ENCODE data around the gene NRCAM. TPM values are rescaled to one million over a fixed set of nuclear protein-coding genes. Genes with fewer than 3 reads are reported as not detected.

The NRCAM gene
- total and polyA plus RNA-seq, 2 of the 8 experiments (the other 6 are each of a cell fraction or from before 2014, with no cell fraction given) = 2.7 to 3.8 TPM

DNA sequence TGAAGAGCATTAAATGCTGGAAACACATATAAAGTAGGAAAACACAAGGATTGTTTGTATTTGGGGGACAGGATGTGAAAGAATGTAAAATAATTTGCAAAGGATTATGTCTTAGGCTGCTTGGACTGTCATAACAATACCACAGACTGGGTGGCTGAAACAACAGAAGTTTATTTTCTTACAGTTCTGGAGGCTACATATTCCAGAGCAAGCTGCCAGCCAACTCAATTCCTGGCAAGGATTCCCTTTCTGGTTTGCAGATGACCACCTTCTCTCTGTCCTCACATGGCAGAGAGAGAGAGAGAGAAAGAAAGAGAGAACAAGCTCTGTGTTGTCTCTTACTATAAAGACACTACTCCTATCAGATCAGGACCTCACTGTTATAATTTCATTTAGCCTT, 317.3 kb downstream of the NRCAM start (continued):
- TF ChIP-seq, protein P1, sequence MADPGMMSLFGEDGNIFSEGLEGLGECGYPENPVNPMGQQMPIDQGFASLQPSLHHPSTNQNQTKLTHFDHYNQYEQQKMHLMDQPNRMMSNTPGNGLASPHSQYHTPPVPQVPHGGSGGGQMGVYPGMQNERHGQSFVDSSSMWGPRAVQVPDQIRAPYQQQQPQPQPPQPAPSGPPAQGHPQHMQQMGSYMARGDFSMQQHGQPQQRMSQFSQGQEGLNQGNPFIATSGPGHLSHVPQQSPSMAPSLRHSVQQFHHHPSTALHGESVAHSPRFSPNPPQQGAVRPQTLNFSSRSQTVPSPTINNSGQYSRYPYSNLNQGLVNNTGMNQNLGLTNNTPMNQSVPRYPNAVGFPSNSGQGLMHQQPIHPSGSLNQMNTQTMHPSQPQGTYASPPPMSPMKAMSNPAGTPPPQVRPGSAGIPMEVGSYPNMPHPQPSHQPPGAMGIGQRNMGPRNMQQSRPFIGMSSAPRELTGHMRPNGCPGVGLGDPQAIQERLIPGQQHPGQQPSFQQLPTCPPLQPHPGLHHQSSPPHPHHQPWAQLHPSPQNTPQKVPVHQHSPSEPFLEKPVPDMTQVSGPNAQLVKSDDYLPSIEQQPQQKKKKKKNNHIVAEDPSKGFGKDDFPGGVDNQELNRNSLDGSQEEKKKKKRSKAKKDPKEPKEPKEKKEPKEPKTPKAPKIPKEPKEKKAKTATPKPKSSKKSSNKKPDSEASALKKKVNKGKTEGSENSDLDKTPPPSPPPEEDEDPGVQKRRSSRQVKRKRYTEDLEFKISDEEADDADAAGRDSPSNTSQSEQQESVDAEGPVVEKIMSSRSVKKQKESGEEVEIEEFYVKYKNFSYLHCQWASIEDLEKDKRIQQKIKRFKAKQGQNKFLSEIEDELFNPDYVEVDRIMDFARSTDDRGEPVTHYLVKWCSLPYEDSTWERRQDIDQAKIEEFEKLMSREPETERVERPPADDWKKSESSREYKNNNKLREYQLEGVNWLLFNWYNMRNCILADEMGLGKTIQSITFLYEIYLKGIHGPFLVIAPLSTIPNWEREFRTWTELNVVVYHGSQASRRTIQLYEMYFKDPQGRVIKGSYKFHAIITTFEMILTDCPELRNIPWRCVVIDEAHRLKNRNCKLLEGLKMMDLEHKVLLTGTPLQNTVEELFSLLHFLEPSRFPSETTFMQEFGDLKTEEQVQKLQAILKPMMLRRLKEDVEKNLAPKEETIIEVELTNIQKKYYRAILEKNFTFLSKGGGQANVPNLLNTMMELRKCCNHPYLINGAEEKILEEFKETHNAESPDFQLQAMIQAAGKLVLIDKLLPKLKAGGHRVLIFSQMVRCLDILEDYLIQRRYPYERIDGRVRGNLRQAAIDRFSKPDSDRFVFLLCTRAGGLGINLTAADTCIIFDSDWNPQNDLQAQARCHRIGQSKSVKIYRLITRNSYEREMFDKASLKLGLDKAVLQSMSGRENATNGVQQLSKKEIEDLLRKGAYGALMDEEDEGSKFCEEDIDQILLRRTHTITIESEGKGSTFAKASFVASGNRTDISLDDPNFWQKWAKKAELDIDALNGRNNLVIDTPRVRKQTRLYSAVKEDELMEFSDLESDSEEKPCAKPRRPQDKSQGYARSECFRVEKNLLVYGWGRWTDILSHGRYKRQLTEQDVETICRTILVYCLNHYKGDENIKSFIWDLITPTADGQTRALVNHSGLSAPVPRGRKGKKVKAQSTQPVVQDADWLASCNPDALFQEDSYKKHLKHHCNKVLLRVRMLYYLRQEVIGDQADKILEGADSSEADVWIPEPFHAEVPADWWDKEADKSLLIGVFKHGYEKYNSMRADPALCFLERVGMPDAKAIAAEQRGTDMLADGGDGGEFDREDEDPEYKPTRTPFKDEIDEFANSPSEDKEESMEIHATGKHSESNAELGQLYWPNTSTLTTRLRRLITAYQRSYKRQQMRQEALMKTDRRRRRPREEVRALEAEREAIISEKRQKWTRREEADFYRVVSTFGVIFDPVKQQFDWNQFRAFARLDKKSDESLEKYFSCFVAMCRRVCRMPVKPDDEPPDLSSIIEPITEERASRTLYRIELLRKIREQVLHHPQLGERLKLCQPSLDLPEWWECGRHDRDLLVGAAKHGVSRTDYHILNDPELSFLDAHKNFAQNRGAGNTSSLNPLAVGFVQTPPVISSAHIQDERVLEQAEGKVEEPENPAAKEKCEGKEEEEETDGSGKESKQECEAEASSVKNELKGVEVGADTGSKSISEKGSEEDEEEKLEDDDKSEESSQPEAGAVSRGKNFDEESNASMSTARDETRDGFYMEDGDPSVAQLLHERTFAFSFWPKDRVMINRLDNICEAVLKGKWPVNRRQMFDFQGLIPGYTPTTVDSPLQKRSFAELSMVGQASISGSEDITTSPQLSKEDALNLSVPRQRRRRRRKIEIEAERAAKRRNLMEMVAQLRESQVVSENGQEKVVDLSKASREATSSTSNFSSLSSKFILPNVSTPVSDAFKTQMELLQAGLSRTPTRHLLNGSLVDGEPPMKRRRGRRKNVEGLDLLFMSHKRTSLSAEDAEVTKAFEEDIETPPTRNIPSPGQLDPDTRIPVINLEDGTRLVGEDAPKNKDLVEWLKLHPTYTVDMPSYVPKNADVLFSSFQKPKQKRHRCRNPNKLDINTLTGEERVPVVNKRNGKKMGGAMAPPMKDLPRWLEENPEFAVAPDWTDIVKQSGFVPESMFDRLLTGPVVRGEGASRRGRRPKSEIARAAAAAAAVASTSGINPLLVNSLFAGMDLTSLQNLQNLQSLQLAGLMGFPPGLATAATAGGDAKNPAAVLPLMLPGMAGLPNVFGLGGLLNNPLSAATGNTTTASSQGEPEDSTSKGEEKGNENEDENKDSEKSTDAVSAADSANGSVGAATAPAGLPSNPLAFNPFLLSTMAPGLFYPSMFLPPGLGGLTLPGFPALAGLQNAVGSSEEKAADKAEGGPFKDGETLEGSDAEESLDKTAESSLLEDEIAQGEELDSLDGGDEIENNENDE (IDR thresholded peaks at IDR 0.05; ENCODE audit: insufficient replicate concordance, low read length) = no peak
- TF ChIP-seq NRF1 (IDR thresholded peaks at IDR 0.05; ENCODE audit: low read depth, low read length) (no peak), JUN (IDR thresholded peaks at IDR 0.05; ENCODE audit: low read depth, low read length) (no peak), CBX8 (IDR thresholded peaks at IDR 0.05; ENCODE audit: borderline replicate concordance, low read depth, low read length) (no peak), CBX5 (IDR thresholded peaks at IDR 0.05; ENCODE audit: low read depth, low read length) (no peak), SIX5 (IDR thresholded peaks at IDR 0.05; ENCODE audit: low read depth, low read length) (no peak)
- TF ChIP-seq, protein P2, sequence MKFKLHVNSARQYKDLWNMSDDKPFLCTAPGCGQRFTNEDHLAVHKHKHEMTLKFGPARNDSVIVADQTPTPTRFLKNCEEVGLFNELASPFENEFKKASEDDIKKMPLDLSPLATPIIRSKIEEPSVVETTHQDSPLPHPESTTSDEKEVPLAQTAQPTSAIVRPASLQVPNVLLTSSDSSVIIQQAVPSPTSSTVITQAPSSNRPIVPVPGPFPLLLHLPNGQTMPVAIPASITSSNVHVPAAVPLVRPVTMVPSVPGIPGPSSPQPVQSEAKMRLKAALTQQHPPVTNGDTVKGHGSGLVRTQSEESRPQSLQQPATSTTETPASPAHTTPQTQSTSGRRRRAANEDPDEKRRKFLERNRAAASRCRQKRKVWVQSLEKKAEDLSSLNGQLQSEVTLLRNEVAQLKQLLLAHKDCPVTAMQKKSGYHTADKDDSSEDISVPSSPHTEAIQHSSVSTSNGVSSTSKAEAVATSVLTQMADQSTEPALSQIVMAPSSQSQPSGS (IDR thresholded peaks at IDR 0.05; ENCODE audit: low read length) = no peak
- TF ChIP-seq, protein P3, sequence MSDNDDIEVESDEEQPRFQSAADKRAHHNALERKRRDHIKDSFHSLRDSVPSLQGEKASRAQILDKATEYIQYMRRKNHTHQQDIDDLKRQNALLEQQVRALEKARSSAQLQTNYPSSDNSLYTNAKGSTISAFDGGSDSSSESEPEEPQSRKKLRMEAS (IDR thresholded peaks at IDR 0.05) = no peak
- TF ChIP-seq, protein P4, sequence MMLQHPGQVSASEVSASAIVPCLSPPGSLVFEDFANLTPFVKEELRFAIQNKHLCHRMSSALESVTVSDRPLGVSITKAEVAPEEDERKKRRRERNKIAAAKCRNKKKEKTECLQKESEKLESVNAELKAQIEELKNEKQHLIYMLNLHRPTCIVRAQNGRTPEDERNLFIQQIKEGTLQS (IDR thresholded peaks at IDR 0.05; ENCODE audit: insufficient read depth, low read depth, low read length) = no peak

Data from H1 (cell line).